ENCODE measurements around the gene ALOX5AP.

ALOX5AP gene

DNA sequence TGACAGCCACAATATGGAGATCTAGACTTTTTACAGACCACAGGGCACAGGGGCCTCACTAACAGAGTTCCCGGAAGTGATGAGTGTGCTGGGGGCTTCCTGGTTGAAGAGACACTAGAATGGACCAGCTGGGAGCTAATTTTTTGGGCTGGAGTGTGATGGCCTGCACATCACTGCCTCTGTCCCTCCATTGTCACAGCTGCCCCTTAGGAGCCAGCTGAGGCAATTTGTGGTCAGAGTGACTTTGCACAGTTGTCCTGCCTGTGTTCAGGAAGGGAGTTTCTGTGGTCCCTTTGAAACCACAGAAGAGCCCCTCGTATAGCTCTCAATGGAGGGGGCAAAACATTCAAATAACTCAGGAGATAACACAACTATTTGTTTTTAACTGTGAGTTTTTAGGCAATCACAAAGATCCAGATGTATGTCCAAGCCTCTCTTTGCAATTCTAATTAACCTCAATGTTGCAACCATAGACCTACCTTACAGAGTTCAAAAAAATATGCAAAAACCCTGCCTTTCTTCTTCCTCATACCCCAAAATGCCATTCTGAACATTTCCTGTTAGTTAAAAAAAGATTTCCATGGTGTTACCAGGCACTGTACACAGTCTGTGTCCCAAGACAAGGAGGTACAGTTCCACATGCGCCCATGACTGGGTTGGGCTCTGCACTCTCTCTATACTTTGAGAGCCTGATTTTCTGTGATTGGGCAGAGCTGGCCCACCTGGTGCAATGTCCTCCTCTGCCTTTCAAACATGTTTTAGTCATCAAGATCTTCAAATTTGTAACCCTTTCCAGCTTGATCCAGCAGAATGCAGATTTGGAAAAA lies 2.4 kb downstream of the ALOX5AP start:
- DNase-seq = peak in 2 of 3 donors; percentile 39 to 77

DNA sequence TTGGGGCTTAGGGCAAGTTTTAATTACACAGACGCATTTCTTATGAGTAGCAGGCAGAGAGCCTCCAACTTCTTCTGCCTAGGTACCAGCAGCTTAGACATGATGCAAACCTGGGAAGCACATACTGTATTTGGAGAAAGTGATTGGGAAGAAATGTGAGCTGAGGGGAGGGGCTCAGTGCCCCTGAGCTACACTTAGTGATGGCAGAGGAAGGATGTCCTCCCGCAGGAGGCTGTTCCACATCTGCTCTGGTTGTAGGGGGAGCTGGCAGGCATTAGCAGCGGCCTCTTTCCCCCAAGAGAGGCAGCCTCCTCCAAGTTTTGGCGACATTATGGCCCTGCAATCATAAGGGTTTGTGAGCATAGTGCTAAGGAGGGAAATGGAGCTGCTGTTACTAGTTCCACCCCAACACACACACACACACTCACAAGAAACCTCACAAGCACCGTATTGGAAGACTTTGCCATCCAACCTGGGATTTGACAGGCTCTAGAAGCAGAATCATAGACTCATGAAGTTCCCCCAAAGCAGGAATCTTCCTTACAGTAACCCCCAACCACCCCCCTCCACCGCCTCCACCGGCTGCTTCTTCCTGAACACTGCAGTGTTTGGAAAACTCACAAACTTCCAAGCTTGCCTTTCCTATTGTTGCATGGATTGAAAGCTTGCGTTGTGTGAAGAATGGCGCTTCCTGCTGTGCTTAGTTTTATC lies 3.3 kb downstream of the ALOX5AP start:
- peak in 1 of 3 donors; percentile 27 for DNase-seq

DNA sequence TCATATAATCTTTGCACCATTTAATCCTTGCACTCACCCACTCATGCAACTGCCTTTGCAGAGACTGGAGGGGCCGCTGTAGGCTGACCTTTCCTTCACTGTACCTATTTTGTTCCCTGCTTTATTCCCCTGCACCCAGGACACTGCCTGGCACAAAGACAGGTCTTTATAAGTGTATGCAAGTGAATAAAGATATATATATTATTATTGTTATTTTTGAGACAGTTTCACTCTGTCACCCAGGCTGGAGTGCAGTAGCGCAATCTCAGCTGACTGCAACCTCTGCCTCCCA lies 3.8 kb downstream of the ALOX5AP start:
- DNase-seq = no peak

DNA sequence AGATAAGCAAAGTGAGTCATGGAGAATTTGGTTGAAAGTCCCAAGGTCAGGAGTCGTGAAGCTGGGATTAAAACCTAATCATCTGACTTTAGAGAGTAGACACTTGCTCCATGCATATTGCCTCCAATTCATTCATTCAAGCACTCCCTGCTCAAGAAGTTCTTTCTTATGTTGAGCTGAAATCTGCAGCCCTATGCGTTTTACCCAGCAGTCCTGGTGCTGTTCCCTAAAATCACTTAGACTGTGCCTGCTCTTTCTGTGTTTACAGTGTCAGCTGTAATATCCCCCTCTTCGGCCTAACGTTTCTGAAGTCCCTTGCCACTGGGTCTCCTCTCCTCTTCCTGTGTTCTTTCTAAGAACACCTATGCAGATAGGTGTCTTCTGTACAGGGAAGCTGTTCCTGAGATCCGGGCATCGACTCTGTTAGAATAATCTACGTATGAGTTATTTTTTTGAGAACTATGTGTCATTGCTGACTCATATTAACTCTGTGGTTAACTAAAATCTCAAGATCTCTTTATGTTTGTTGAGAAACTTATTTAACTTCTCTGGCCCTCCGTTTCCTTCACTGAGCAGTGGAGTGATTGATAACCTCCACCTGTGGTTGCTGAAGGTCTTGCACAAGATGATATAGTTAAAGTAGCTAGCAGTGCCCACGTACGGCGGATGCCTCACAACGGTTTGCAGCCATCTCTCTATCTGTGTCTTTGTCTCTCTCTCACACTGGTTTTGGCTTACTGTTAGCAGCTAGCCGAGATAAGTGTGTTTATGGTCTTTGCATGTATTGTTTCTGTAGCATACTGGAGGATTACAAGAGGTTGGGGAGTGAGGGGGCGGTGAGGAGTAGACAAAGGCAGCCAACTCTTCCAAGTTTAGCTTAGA lies 4.7 kb downstream of the ALOX5AP start:
- peak; percentile 56 to 85 (median 84) for DNase-seq

DNA sequence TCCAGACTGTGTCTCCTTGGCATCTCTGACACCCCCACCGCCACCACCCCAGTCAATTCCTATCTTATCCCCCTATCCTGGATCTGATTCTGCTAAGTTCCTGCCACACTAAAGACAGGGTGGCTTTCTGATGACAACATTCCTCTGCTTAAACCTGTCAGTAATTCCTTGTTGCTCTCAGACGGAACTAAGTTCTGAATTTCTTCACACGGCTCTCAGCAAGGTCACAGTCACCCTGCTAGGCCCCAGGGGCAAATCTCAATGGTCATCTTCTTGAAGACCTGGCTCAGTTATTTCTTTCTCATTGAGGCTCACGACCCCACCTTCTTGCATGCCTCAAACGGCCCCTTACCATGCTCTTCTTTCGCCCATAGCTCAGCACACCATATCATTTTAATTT lies 7.6 kb downstream of the ALOX5AP start:
- peak; percentile 52 to 72 (median 65) for DNase-seq

DNA sequence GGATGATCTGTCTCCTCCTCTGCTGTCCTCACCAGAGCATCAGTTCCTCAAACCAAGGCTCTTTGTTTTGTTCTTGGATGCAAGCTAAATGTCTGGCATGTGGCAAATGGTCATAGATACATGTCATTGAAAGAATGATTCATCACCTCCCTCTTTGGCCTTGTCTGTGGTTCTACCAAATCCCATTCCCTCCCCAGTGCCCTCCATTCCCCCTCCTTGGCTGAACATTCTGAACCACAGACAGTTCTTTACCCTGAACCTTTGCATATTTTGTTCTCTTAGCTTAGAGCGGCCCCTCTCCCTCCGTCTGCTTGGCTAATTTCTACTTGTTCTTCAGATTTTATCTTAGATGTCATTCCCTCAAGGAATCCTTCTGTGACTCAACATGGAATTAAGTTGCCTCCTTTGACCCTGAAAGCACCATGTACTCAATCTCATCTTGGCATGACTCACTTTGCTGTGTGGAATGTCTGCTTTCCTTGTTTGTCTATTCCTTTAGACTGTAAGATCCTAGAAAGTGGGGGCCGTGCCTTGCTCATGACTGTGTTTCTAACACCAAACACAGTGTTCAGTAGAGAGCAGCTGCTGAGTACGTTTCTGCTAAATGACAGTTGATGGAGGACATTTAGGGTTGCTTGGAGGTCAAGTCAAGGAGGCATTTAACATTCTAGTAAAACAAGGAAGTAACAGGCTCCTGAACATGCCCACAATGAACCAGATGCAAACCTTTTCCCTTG lies 8.1 kb downstream of the ALOX5AP start:
- DNase-seq = peak; percentile 76 to 91 (median 88)

DNA sequence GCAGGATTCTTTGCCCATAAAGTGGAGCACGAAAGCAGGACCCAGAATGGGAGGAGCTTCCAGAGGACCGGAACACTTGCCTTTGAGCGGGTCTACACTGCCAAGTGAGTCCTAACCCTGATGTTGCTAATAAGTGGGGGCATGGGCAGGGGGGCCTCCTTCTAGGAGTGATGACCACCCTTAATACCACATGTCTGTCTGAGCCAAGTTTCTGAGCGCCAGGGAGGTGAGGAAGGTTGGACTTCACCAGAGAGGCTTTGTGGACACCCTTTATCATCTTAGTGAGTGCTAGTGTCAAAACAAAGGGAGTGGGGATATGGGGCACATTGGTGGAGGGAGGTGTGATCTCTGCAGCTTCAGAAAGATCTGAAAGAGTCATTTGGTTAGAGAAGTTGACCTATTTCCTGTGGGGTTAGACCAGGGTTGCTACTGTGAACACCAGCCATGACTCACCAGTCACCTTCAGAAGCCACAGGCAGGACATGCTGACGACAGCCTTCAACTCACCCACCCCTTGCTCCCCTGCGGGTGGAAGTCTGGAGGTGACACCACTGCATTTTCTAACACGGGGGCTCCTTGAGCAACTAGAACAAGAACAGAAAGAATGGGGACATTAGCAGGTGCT lies 8.8 kb downstream of the ALOX5AP start:
- DNase-seq = peak; percentile 77 to 78 (median 77)

DNA sequence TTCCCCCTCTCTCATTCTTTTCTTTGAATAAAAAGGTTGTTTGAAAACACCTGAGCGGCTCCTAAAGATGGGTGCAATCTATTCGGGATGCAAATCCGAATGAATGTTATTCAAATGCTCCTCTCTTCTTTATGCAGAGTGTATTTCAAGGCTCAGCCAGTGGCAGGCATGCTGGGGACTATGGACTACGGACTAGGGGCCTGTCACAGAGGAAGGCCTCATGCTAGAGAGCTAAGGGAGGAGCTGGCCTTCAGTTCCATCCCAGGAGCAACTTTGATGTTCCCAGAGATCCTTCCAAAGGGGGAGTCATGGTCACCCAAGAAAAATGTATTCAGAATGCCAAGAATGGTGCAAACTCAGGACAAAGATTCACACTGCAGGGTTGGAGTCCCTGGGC lies 9.3 kb downstream of the ALOX5AP start:
- no peak for DNase-seq

DNA sequence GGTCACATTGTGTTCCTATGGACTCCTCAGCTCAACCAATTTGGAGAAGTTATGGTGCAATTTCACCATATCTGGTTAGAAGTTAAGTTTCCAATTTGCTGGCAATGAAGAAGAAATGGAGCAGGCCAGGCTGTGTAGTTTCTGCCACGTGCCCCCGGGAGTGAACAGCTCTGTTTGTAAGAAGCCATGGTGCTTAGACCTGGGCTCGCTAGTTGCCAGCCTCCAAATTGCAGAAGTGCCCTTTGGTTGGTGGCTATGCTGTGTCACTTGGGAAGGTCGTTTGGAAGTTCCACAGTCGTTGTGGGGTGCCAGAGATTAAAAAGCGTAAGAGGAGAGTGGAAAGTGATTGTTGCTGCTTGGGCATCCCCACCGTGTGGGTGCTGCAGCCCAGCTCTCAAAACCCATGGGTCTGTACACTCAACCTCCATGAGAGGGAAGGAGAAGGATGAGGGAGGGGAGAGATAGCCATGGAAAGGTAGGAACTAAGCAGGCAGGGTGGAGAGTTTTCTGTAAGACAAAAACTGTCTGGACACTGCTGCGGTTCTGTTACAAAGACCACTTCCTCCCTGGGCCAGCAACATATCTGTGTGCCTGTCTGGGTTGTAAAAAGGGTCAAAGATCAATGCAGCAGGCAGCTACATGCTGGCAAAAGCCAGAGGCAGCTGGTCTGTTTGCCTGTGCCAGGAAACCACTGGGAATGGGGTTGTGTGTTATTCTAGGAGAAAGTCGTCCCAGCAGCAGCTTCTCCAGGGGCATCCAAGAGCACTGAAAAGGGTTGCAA lies 10.8 kb downstream of the ALOX5AP start:
- peak; percentile 77 to 87 (median 85) for DNase-seq

DNA sequence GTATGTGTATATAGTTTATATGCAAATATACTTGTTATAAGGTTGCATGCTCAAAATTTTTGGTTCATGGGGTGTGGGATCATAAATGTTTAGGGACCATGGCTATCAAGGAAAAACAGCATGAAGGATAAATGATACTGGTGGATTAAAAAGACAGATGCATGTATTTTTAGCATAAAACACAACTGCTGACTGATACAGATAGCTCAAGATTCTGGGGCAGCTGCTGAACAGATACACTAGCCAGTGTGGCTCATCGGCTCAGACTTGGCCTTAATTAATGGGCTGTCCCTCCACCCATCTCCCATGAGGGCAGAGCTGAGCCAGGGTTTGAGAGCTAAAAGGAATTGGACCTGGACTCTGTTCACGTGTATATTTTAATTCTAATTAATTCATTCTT lies 11.4 kb downstream of the ALOX5AP start:
- DNase-seq = no peak

DNA sequence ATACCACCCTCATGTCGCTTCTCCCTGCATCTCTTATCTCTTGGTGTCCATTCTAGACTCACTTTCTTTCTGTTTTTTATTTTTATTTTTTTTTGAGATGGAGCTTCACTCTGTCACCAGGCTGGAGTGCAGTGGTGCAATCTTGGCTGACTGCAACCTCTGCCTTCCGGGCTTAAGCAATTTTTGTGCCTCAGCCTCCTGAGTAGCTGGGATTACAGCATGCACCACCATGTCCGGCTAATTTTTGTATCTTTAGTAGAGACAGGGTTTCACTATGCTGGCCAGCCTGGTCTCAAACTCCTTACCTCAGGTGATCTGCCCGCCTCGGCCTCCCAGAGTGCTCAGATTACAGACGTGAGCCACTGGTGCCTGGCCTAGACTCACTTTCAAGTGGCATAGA lies 12.5 kb downstream of the ALOX5AP start:
- peak; percentile 64 to 75 (median 71) for DNase-seq

DNA sequence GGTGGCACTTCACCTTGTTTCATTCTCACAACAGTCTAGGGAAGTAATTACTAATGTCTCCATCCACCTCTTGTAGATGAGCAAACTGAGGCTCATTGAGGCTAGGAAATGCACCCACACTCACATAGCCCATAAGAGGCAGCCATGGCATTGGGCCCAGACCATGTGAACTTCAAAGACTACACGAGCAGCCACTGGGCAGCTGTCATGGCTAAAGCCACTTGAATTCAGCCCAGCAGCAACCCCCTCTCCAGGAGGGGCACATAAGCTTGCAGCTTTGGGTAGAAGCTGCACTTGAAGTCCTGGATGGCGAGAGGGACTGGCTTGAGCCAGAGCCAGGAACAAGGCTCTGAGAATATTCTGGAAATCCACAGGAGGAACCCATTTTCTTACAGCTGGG lies 13.4 kb downstream of the ALOX5AP start:
- DNase-seq = no peak

DNA sequence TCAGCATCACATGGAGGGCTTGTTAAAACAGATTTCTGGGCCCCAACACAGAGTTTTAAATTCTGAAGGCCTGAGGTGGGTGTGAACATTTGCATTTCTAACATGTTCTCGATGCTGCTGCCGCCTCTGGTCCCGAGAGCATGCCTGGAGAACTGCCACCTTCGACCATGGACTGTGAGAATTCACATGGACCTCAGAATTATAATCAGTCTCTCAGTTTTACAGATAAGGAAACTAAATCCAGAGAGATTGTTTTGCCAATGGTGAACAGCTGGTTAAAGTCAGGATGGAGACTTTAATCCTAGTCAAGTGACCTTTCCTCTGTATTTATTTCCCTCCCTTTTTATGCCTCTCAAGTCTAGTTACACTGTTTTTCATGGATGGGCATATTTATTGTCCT lies 14.7 kb downstream of the ALOX5AP start:
- DNase-seq = no peak

DNA sequence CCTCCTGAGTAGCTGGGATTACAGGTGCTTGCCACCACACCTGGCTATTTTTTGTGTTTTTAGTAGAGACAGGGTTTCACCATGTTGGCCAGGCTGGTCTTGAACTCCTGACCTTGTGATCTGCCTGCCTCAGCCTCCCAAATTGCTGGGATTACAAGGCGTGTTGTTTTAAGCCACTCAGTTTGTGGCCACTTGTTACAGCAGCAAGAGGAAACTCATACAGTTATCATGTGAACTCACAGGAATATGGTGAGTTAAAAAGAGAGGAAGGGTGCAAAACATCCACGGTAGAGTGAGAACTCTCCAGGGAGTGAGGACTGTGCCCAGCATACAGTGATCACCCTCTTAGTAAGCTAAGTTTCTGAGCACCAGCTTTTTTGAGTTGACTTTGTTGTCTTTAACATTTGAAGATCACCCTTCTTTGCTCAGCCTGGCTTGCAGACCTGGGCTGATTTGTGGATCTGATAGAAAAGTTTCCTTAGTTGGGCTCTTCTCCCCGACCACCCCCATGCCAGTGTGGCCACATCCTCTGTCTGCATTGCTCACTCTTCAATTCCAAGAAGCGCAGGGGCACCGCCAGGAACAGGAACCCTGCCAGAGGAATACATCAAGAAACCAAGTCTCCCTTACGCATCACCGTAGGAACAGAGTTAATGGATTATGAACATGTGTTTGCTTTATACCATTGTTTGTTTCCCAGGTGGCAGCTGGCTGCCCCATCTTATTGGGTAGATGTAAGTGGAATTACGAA lies 16.0 kb downstream of the ALOX5AP start:
- no peak for DNase-seq

DNA sequence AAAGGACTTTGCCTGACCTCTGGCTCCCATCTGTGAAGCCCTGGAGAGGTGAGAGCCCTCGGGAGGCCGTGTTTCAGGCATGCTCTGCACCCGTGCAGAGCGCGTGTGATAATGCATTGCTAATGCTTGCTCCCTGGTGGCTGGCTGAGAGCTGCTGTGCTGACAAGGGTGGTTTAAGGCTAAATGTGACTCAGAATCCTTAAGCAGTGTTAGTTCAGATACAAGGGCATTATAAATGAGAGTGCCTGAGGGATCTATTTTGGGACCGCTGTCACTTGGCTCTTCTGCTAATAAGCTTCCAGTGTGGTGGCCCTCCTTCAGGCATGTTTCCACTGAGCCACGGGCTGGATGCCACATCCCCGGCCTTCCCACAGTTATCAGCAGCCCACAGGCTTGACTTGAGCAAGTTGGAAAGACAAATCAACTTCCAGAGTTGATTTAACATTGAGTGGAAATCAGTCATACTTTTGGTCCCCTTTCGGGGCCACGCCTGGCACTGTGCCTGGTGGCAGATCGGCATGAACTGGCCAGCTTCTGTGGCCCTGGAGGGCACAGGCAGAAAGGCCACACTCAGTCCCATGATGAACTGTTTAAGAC lies 17.0 kb downstream of the ALOX5AP start:
- DNase-seq = no peak

DNA sequence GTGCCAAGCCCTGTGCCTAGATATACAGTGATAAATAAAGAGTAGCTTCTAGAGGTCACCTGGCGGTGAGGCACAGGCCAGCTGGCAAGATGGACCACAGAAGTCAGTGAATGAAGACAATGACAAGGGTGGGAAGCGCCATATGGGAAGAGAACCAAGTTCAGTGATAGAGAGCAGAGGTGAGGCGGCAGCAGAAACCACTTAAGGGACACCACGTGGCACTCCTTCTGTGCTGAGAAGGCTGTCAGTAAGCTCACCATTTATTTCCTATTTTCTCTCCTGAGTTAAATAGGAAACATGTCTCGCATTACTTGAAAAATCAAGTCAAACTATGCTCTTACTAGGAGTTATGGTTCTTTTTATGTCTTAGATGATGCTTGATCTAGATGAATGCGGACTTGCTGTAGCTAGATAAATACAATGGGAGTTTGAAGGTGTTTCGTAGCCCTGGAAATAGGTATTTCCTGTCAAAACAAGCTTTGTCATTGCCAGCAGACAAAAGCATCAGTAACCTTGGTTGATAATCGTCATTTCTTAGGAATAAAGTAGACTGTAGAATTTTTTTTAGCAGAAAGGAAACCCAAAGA lies 17.8 kb downstream of the ALOX5AP start:
- DNase-seq = no peak

DNA sequence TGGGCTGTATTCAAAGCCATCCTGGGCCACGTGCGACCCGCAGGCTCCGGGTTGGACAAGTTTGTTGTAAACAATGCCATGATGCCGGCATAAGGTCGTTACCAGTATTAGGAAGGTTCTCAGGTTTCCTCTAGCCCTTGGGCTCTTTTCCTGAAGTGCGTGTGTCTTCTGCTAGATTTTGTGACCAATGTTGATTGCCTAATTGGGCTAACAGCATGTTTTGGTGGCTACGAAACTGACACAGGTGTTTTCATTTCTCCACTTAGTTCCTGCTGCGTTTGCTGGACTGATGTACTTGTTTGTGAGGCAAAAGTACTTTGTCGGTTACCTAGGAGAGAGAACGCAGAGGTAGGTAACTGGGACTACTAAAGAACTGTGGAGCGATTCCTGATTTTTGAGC lies 20.3 kb downstream of the ALOX5AP start:
- DNase-seq = no peak

DNA sequence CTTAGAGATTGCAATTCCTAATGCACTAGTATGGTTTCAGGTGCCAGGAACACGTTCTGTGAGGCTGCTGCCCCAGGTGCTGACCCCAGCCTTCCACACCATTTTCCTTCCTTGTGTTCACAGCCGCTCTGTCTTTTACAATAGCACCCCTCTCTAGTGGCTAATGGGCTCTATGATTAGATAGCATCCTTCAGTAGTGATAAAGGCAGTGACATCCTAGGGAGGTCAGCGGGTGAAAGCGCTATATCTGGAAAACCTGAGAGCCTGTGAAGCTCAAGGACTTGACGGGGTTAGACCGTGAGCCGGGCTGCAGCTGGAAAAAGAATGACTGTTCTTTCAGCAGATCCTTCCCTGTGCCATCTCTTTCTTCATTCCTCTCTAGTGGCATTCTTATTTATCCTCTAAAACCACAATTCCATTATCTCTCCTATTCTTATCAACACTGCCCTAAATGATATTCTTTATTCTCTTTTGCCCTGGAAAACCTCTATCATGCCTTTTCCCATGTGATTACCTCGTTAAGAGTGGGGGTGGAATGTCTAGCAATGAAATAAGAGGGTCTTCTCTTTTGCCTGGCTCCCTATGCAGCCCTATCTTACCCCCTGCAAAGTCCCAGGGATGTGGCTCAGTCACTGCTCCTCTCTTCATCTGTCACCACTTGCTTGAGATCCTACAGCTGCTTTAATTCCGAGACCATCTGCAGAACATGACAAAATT lies 21.8 kb downstream of the ALOX5AP start:
- no peak for DNase-seq

DNA sequence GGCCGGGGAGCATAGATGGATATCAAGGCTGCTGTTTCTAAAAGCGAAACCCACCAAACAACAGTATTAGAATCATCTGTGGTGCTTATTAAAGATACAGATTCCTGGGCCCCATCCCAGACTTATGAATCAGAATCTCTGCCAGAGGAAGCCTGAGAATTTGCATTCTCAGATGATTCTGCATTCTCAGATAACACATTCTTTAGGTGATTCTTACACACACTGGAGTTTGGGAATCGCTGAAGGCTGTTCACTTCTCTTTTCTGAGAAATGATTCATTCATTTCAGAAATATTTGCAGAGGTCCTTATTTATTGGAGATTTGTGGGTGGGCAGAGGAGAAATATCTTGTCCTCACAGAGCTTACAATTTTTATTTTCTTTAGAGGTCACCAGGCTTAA lies 24.4 kb downstream of the ALOX5AP start:
- peak in 1 of 3 donors; percentile 34 for DNase-seq

Data from suppressor macrophage treated with lipopolysaccharide for 1 hour (primary cell).